HCT116 (cell line): Measurements from ENCODE around the gene DOCK2. TPM values are rescaled to one million over a fixed set of nuclear protein-coding genes. Genes with fewer than 3 reads are reported as not detected.

Source experiments
- ATAC-seq: fragments of 200-7000 bp; cut with Tn5 transposase; 2 replicates; pipeline ENCODE4 v1.9.1; 2020; ENCODE audit warnings: mild to moderate bottlenecking, moderate library complexity
- BruUV-seq: library from RNA; stranded (reverse); fragments of 400-500 nt; replicated peaks from 2 replicates; lab custom pipeline; 2021; lab: Mats Ljungman, UMichigan
- CTCF ChIA-PET: fragments of 300-600 bp; sonication (Branson Sonifier 250); formaldehyde crosslinking; loops from one replicate; lab custom pipeline; 2021; ENCODE audit warnings: antibody characterized with exemption; lab: Charles Lee
- POLR2A ChIA-PET: fragments of 300-600, 350-600 bp; sonication (Branson Sonifier 250); formaldehyde crosslinking; loops from one replicate; lab custom pipeline; 2021; ENCODE audit warnings: antibody characterized with exemption; lab: Charles Lee
- RAD21 ChIA-PET, 2 experiments: fragments of 300-600 bp; sonication (Branson Sonifier 250); formaldehyde crosslinking; loops; one replicate each; lab custom pipeline; 2023; ENCODE audit warnings: low total read pairs in 2 of 2; ENCODE audit not compliant: uncharacterized antibody in 2 of 2, unreplicated experiment in 2 of 2, low non-redundant PET in 1 of 2; lab: Charles Lee
- DNase-seq: peaks from one replicate; pipeline ENCODE4 v3.0.0-alpha.2; 2010; ENCODE audit warnings: low read depth, low spot score
- H2AFZ ChIP-seq: fragments of 200-600 bp; shearing (Covaris generic), sonication (generic); 2 replicates; pipeline ENCODE4 v1.6.1; 2017; ENCODE audit warnings: low read depth, mixed run types, mixed read lengths, antibody characterized with exemption, low read length; ENCODE audit not compliant: poor library complexity, severe bottlenecking
- H3K27ac ChIP-seq: 2 replicates; pipeline ENCODE4 v1.5.1; 2012; ENCODE audit warnings: low read depth, low read length
- H3K27me3 ChIP-seq: fragments of 200-600 bp; sonication (generic); 2 replicates; pipeline ENCODE4 v1.6.1; 2016; ENCODE audit warnings: mixed run types, low read length, mixed read lengths; ENCODE audit not compliant: insufficient read depth
- H3K36me3 ChIP-seq, 2 experiments: fragments of 200-500 bp in 1 of 2; fragments of 200-600 bp in 1 of 2; sonication (Bioruptor generic) in 1 of 2; sonication (generic) in 1 of 2; 2 replicates each; pipeline versions ENCODE4 v1.5.1 to v1.6.1; 2014 to 2016; ENCODE audit warnings: low read length in 2 of 2, inconsistent platforms in 1 of 2, mixed read lengths in 1 of 2, mixed run types in 1 of 2; ENCODE audit not compliant: insufficient read depth in 2 of 2, control insufficient read depth in 1 of 2
- H3K4me1 ChIP-seq, 2 experiments: fragments of 200-600 bp in 1 of 2; sonication (generic) in 1 of 2; 2 replicates each; pipeline versions ENCODE4 v1.5.1 to v1.6.1; 2012 to 2017; ENCODE audit warnings: low read length in 2 of 2, inconsistent platforms in 1 of 2, mild to moderate bottlenecking in 1 of 2, mixed read lengths in 1 of 2, mixed run types in 1 of 2, moderate library complexity in 1 of 2; ENCODE audit not compliant: insufficient read depth in 2 of 2, control insufficient read depth in 1 of 2
- H3K4me2 ChIP-seq: fragments of 200-600 bp; sonication (generic); 2 replicates; pipeline ENCODE4 v1.6.1; 2017; ENCODE audit warnings: mixed run types, low read length, mixed read lengths
- H3K4me3 ChIP-seq, 2 experiments: fragments of 200-600 bp in 1 of 2; sonication (generic) in 1 of 2; replicated peaks in 1 of 2; 2 replicates each; pipeline ENCODE4 v1.5.1; 2011 to 2016; ENCODE audit warnings: low read length in 2 of 2, control low read depth in 1 of 2, low read depth in 1 of 2, mild to moderate bottlenecking in 1 of 2, mixed read lengths in 1 of 2, mixed run types in 1 of 2
- H3K79me2 ChIP-seq: fragments of 200-600 bp; sonication (generic); 2 replicates; pipeline ENCODE4 v1.6.1; 2017; ENCODE audit warnings: mild to moderate bottlenecking, mixed run types, low read length, moderate library complexity, mixed read lengths; ENCODE audit not compliant: insufficient read depth
- H3K9ac ChIP-seq: fragments of 200-600 bp; sonication (generic); 2 replicates; pipeline ENCODE4 v1.6.1; 2016; ENCODE audit warnings: low read length, mixed read lengths
- H3K9me2 ChIP-seq: fragments of 200-600 bp; sonication (generic), shearing (Covaris generic); 2 replicates; pipeline ENCODE4 v1.6.1; 2017; ENCODE audit warnings: mixed run types, mild to moderate bottlenecking, moderate library complexity; ENCODE audit not compliant: insufficient read depth
- H3K9me3 ChIP-seq, 2 experiments: fragments of 200-500 bp in 1 of 2; fragments of 200-600 bp in 1 of 2; sonication (Bioruptor generic) in 1 of 2; sonication (generic) in 1 of 2; 2 replicates each; pipeline ENCODE4 v1.6.1; 2014 to 2017; ENCODE audit warnings: low read length in 2 of 2, mixed read lengths in 2 of 2, inconsistent platforms in 1 of 2, low read depth in 1 of 2, mild to moderate bottlenecking in 1 of 2, mixed run types in 1 of 2, moderate library complexity in 1 of 2; ENCODE audit not compliant: control insufficient read depth in 1 of 2, insufficient read depth in 1 of 2
- H4K20me1 ChIP-seq: fragments of 200-600 bp; sonication (generic), shearing (Covaris generic); 2 replicates; pipeline ENCODE4 v1.6.1; 2017; ENCODE audit warnings: mixed run types, mild to moderate bottlenecking, moderate library complexity; ENCODE audit not compliant: insufficient read depth
- CBX3 ChIP-seq: IDR thresholded peaks from 2 replicates; pipeline ENCODE4 v1.6.1; 2012; ENCODE audit warnings: low read depth
- CEBPB ChIP-seq: IDR thresholded peaks from 2 replicates; pipeline ENCODE4 v1.6.1; 2012; ENCODE audit warnings: low read depth
- CTCF ChIP-seq, 3 experiments: fragments of 200-600 bp in 1 of 3; sonication (generic) in 1 of 3; IDR thresholded peaks in 2 of 3; conservative IDR thresholded peaks in 1 of 3; 2 replicates each; pipeline ENCODE4 v1.5.1; 2012 to 2017; ENCODE audit warnings: low read depth in 2 of 3, low read length in 2 of 3, antibody characterized with exemption in 1 of 3, borderline replicate concordance in 1 of 3, control low read depth in 1 of 3, mild to moderate bottlenecking in 1 of 3, mixed read lengths in 1 of 3, mixed run types in 1 of 3, moderate library complexity in 1 of 3; ENCODE audit not compliant: insufficient read depth in 1 of 3
- ELF1 ChIP-seq: IDR thresholded peaks from 2 replicates; pipeline ENCODE4 v1.6.1; 2012; ENCODE audit warnings: low read depth, borderline replicate concordance
- EZH2 ChIP-seq: fragments of 200-600 bp; sonication (generic); IDR thresholded peaks from 2 replicates; pipeline ENCODE4 v1.6.1; 2017; ENCODE audit warnings: antibody characterized with exemption, mixed run types
- EZH2phosphoT487 ChIP-seq: fragments of 200-600 bp; IDR thresholded peaks from 2 replicates; pipeline ENCODE4 v1.6.1; 2018; ENCODE audit warnings: antibody characterized with exemption, borderline replicate concordance
- FOSL1 ChIP-seq: IDR thresholded peaks from 2 replicates; pipeline ENCODE4 v1.6.1; 2012; ENCODE audit warnings: low read depth
- MAX ChIP-seq: IDR thresholded peaks from 2 replicates; pipeline ENCODE4 v1.6.1; 2012
- POLR2AphosphoS5 ChIP-seq: IDR thresholded peaks from 2 replicates; pipeline ENCODE4 v1.6.1; 2011; ENCODE audit warnings: mild to moderate bottlenecking, low read depth, low read length, moderate library complexity
- SIN3A ChIP-seq: IDR thresholded peaks from 2 replicates; pipeline ENCODE4 v1.6.1; 2012; ENCODE audit warnings: low read depth
- SP1 ChIP-seq: IDR thresholded peaks from 2 replicates; pipeline ENCODE4 v1.6.1; 2012; ENCODE audit warnings: low read depth
- SRF ChIP-seq: IDR thresholded peaks from 2 replicates; pipeline ENCODE4 v1.6.1; 2012; ENCODE audit warnings: low read depth
- TCF7L2 ChIP-seq: IDR thresholded peaks from 2 replicates; pipeline ENCODE4 v1.7.0; 2011; ENCODE audit warnings: borderline replicate concordance, inconsistent platforms; ENCODE audit not compliant: insufficient read depth, insufficient read length; ENCODE audit errors: extremely low read depth
- YY1 ChIP-seq: IDR thresholded peaks from 2 replicates; pipeline ENCODE4 v1.6.1; 2011; ENCODE audit warnings: low read length, low read depth, moderate library complexity, mild to moderate bottlenecking; ENCODE audit not compliant: insufficient replicate concordance; ENCODE audit errors: extremely low read depth
- ZBTB33 ChIP-seq: IDR thresholded peaks from 2 replicates; pipeline ENCODE4 v1.6.1; 2011; ENCODE audit warnings: mild to moderate bottlenecking, low read length, moderate library complexity; ENCODE audit not compliant: insufficient replicate concordance; ENCODE audit errors: extremely low read depth
- ZFX ChIP-seq: fragments of 450-650 bp; IDR thresholded peaks from 2 replicates; pipeline ENCODE4 v1.6.1; 2017
- ZNF274 ChIP-seq: fragments of 200-500 bp; sonication (Bioruptor generic); IDR thresholded peaks from 2 replicates; pipeline ENCODE4 v1.6.1; 2014; ENCODE audit warnings: mild to moderate bottlenecking, low read depth, low read length, inconsistent platforms
- intact Hi-C: fragments of 100-400 bp; cut with micrococcal nuclease; formaldehyde crosslinking; loops from 2 replicates; pipeline ENCODE4 v1.10.0; 2022
- total RNA-seq: library from RNA; stranded (reverse); gene quantifications from one replicate; pipeline ENCODE4 v1.2.1, GENCODE V29; 2021; ENCODE audit not compliant: unreplicated experiment
- TF ChIP-seq, protein P1 (sequence below): IDR thresholded peaks from 2 replicates; pipeline ENCODE4 v1.6.1; 2012; ENCODE audit warnings: low read depth

DOCK2 gene
- total RNA-seq, 1 experiment from 2014 or later = 0.89 TPM

GRCh38 chr5:169943026-169943425 lies 306.0 kb downstream of the DOCK2 start:
- no TSS peak for BruUV-seq
- H3K9me3 ChIP-seq = no peaks in the 10 kb centered on the region

More at GRCh38 chr5:169943026-169943425, 306.0 kb downstream of the DOCK2 start:
- H3K27ac ChIP-seq = no peak overlapping the region
- H3K27me3 ChIP-seq = 0 out of 2 replicates have a peak, but pooled peaks cover 9% of the 10 kb centered on the region
- H4K20me1 ChIP-seq = no peaks in the 10 kb centered on the region
- ATAC-seq (no peak), DNase-seq (no peak)
- RAD21 ChIA-PET = no interaction called here
- H3K36me3 ChIP-seq = no peaks in the 10 kb centered on the region
- no peak overlapping the region for H3K9ac ChIP-seq
- intact Hi-C loops = no loop called here
- no peak overlapping the region for H3K4me2 ChIP-seq
- no peak overlapping the region for H3K4me3 ChIP-seq
- H3K9me2 ChIP-seq = no peaks in the 10 kb centered on the region
- H3K79me2 ChIP-seq = no peaks in the 10 kb centered on the region
- POLR2A ChIA-PET = no interaction called here
- H2AFZ ChIP-seq = no peak overlapping the region
- TF ChIP-seq CEBPB (no peak), ZFX (no peak), ELF1 (no peak), POLR2AphosphoS5 (no peak), MAX (no peak), ZNF274 (no peak), TCF7L2 (no peak), FOSL1 (no peak), CTCF (IDR thresholded peaks at IDR 0.05 in 2 of 3, conservative IDR thresholded peaks at IDR 0.05 in 1 of 3; ENCODE audit: borderline replicate concordance in 1 of 3, insufficient read depth in 1 of 3, low read depth in 2 of 3, low read length in 2 of 3) (no peak), EZH2 (no peak), ZBTB33 (no peak), SRF (no peak), YY1 (no peak), SIN3A (no peak), CBX3 (no peak), SP1 (no peak), EZH2phosphoT487 (no peak)
- TF ChIP-seq, protein P1, sequence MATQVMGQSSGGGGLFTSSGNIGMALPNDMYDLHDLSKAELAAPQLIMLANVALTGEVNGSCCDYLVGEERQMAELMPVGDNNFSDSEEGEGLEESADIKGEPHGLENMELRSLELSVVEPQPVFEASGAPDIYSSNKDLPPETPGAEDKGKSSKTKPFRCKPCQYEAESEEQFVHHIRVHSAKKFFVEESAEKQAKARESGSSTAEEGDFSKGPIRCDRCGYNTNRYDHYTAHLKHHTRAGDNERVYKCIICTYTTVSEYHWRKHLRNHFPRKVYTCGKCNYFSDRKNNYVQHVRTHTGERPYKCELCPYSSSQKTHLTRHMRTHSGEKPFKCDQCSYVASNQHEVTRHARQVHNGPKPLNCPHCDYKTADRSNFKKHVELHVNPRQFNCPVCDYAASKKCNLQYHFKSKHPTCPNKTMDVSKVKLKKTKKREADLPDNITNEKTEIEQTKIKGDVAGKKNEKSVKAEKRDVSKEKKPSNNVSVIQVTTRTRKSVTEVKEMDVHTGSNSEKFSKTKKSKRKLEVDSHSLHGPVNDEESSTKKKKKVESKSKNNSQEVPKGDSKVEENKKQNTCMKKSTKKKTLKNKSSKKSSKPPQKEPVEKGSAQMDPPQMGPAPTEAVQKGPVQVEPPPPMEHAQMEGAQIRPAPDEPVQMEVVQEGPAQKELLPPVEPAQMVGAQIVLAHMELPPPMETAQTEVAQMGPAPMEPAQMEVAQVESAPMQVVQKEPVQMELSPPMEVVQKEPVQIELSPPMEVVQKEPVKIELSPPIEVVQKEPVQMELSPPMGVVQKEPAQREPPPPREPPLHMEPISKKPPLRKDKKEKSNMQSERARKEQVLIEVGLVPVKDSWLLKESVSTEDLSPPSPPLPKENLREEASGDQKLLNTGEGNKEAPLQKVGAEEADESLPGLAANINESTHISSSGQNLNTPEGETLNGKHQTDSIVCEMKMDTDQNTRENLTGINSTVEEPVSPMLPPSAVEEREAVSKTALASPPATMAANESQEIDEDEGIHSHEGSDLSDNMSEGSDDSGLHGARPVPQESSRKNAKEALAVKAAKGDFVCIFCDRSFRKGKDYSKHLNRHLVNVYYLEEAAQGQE = no peak
- H3K4me1 ChIP-seq = no peaks in the 10 kb centered on the region
- CTCF ChIA-PET = no interaction called here
